ENCODE measurements around the gene HK1. TPM values are rescaled to one million over a fixed set of nuclear protein-coding genes. Genes with fewer than 3 reads are reported as not detected.

HK1 gene
- total and polyA plus RNA-seq, 2 donors = 37.5 to 130 TPM

- DNase-seq (ENCODE audit: extremely low spot score) = no peak
- Histone ChIP-seq H3K4me1 (ENCODE audit: insufficient read depth) (peaks cover 1% of the 10 kb centered on the region), H3K36me3 (ENCODE audit: insufficient read depth) (no peaks in the 10 kb centered on the region), H3K27ac (ENCODE audit: low read depth) (no peak overlapping the region), H3K4me3 (ENCODE audit: low read depth, low read length) (no peak overlapping the region)
- WGBS = 34% methylated on average over 13 of the region's 13 CpGs
These were observed 143.5 kb downstream of the HK1 start for GRCh38 chr10:69421611-69422308.

- WGBS = 85% methylated on average over 4 of the region's 4 CpGs
- H3K27ac ChIP-seq (ENCODE audit: low read depth) = no peak overlapping the region
- DNase-seq (ENCODE audit: extremely low spot score) = no peak
- peaks cover 1% of the 10 kb centered on the region for H3K4me1 ChIP-seq (ENCODE audit: insufficient read depth)
- no peak overlapping the region for H3K4me3 ChIP-seq (ENCODE audit: low read depth, low read length)
- H3K36me3 ChIP-seq (ENCODE audit: insufficient read depth) = no peaks in the 10 kb centered on the region
These were observed 144.4 kb downstream of the HK1 start for GRCh38 chr10:69422676-69423075.

GRCh38 chr10:69425041-69425440 lies 146.7 kb downstream of the HK1 start:
- Histone ChIP-seq H3K4me3 (ENCODE audit: low read depth, low read length) (no peak overlapping the region), H3K36me3 (ENCODE audit: insufficient read depth) (no peaks in the 10 kb centered on the region), H3K4me1 (ENCODE audit: insufficient read depth) (peaks cover 1% of the 10 kb centered on the region), H3K27ac (ENCODE audit: low read depth) (no peak overlapping the region)
- WGBS = 95% methylated on average over 2 of the region's 2 CpGs
- no peak for DNase-seq (ENCODE audit: extremely low spot score)

GRCh38 chr10:69425511-69426298 lies 147.4 kb downstream of the HK1 start:
- no peaks in the 10 kb centered on the region for H3K36me3 ChIP-seq (ENCODE audit: insufficient read depth)
- DNase-seq (ENCODE audit: extremely low spot score) = no peak
- H3K27ac ChIP-seq (ENCODE audit: low read depth) = no peak overlapping the region
- peaks cover 1% of the 10 kb centered on the region for H3K4me1 ChIP-seq (ENCODE audit: insufficient read depth)
- H3K4me3 ChIP-seq (ENCODE audit: low read depth, low read length) = no peak overlapping the region
- WGBS = 62% methylated on average over 5 of the region's 5 CpGs

- H3K4me1 ChIP-seq (ENCODE audit: insufficient read depth) = peaks cover 1% of the 10 kb centered on the region
- DNase-seq (ENCODE audit: extremely low spot score) = no peak
- WGBS = 72% methylated on average over 4 of the region's 4 CpGs
- no peak overlapping the region for H3K4me3 ChIP-seq (ENCODE audit: low read depth, low read length)
- H3K36me3 ChIP-seq (ENCODE audit: insufficient read depth) = no peaks in the 10 kb centered on the region
- H3K27ac ChIP-seq (ENCODE audit: low read depth) = no peak overlapping the region
These were observed 148.1 kb downstream of the HK1 start for GRCh38 chr10:69426376-69426727.

- no peak overlapping the region for H3K27ac ChIP-seq (ENCODE audit: low read depth)
- WGBS = 84% methylated on average over 8 of the region's 8 CpGs
- no peaks in the 10 kb centered on the region for H3K36me3 ChIP-seq (ENCODE audit: insufficient read depth)
- H3K4me3 ChIP-seq (ENCODE audit: low read depth, low read length) = no peak overlapping the region
- DNase-seq (ENCODE audit: extremely low spot score) = no peak
- peaks cover 1% of the 10 kb centered on the region for H3K4me1 ChIP-seq (ENCODE audit: insufficient read depth)
These were observed 149.9 kb downstream of the HK1 start for GRCh38 chr10:69428165-69428564.

- Histone ChIP-seq H3K27ac (ENCODE audit: low read depth) (no peak overlapping the region), H3K36me3 (ENCODE audit: insufficient read depth) (no peaks in the 10 kb centered on the region), H3K4me1 (ENCODE audit: insufficient read depth) (no peaks in the 10 kb centered on the region), H3K4me3 (ENCODE audit: low read depth, low read length) (no peak overlapping the region)
- WGBS = 62% methylated on average over 2 of the region's 2 CpGs
- no peak for DNase-seq (ENCODE audit: extremely low spot score)
These were observed 155.9 kb downstream of the HK1 start for GRCh38 chr10:69434169-69434568.

- Histone ChIP-seq H3K27ac (ENCODE audit: low read depth) (no peak overlapping the region), H3K36me3 (ENCODE audit: insufficient read depth) (no peaks in the 10 kb centered on the region), H3K4me1 (ENCODE audit: insufficient read depth) (no peaks in the 10 kb centered on the region), H3K4me3 (ENCODE audit: low read depth, low read length) (no peak overlapping the region)
- no peak for DNase-seq (ENCODE audit: extremely low spot score)
- WGBS = 99% methylated on average over 11 of the region's 11 CpGs
These were observed 156.6 kb downstream of the HK1 start for GRCh38 chr10:69434926-69435325.

GRCh38 chr10:69435966-69436520 lies 157.7 kb downstream of the HK1 start:
- 91% methylated on average over 14 of the region's 14 CpGs for WGBS
- H3K4me1 ChIP-seq (ENCODE audit: insufficient read depth) = no peaks in the 10 kb centered on the region
- H3K36me3 ChIP-seq (ENCODE audit: insufficient read depth) = no peaks in the 10 kb centered on the region
- H3K4me3 ChIP-seq (ENCODE audit: low read depth, low read length) = no peak overlapping the region
- no peak overlapping the region for H3K27ac ChIP-seq (ENCODE audit: low read depth)
- no peak for DNase-seq (ENCODE audit: extremely low spot score)

GRCh38 chr10:69437321-69438259 lies 159.3 kb downstream of the HK1 start:
- H3K27ac ChIP-seq (ENCODE audit: low read depth) = no peak overlapping the region
- DNase-seq (ENCODE audit: extremely low spot score) = no peak
- H3K4me1 ChIP-seq (ENCODE audit: insufficient read depth) = no peaks in the 10 kb centered on the region
- 93% methylated on average over 13 of the region's 13 CpGs for WGBS
- no peaks in the 10 kb centered on the region for H3K36me3 ChIP-seq (ENCODE audit: insufficient read depth)
- no peak overlapping the region for H3K4me3 ChIP-seq (ENCODE audit: low read depth, low read length)

- H3K27ac ChIP-seq (ENCODE audit: low read depth) = peak overlapping the region; percentile 71
These were observed 160.4 kb downstream of the HK1 start for GRCh38 chr10:69438536-69439349.

GRCh38 chr10:69439350-69439739 lies 161.0 kb downstream of the HK1 start:
- H3K4me1 ChIP-seq (ENCODE audit: insufficient read depth) = no peaks in the 10 kb centered on the region
- WGBS = 33% methylated on average over 5 of the region's 5 CpGs
- H3K36me3 ChIP-seq (ENCODE audit: insufficient read depth) = no peaks in the 10 kb centered on the region
- H3K4me3 ChIP-seq (ENCODE audit: low read depth, low read length) = no peak overlapping the region
- no peak for DNase-seq (ENCODE audit: extremely low spot score)
- peak overlapping the region; percentile 30 for H3K27ac ChIP-seq (ENCODE audit: low read depth)

More at GRCh38 chr10:69438536-69439349, 160.4 kb downstream of the HK1 start:
- no peaks in the 10 kb centered on the region for H3K4me1 ChIP-seq (ENCODE audit: insufficient read depth)
- H3K36me3 ChIP-seq (ENCODE audit: insufficient read depth) = no peaks in the 10 kb centered on the region
- no peak overlapping the region for H3K4me3 ChIP-seq (ENCODE audit: low read depth, low read length)
- no peak for DNase-seq (ENCODE audit: extremely low spot score)
- 49% methylated on average over 10 of the region's 10 CpGs for WGBS

Measured in urinary bladder (tissue), 4 donors.